ENCODE measurements around the gene HIF1AN. TPM values are rescaled to one million over a fixed set of nuclear protein-coding genes. Genes with fewer than 3 reads are reported as not detected.

HIF1AN gene
- total RNA-seq, 1 donor: 14.0 TPM

GRCh38 chr10:100520811-100521210, 14.9 kb upstream of the HIF1AN start:
- DNase-seq (ENCODE audit: low read depth in 2 of 3, low spot score in 2 of 3): no peak

- no peak for DNase-seq (ENCODE audit: low read depth in 2 of 3, low spot score in 2 of 3)
Measured at GRCh38 chr10:100522107-100522801, 13.5 kb upstream of the HIF1AN start.

- DNase-seq (ENCODE audit: low read depth in 2 of 3, low spot score in 2 of 3): no peak
Measured at GRCh38 chr10:100522945-100523344, 12.8 kb upstream of the HIF1AN start.

- DNase-seq (ENCODE audit: low read depth in 2 of 3, low spot score in 2 of 3): no peak
Measured at GRCh38 chr10:100524206-100524605, 11.5 kb upstream of the HIF1AN start.

- no peak for DNase-seq (ENCODE audit: low read depth in 2 of 3, low spot score in 2 of 3)
Measured at GRCh38 chr10:100524638-100525037, 11.1 kb upstream of the HIF1AN start.

GRCh38 chr10:100528123-100528886, 7.4 kb upstream of the HIF1AN start:
- no peak for DNase-seq (ENCODE audit: low read depth in 2 of 3, low spot score in 2 of 3)

- peak in 2 of 3 donors; percentile 19 to 21 for DNase-seq (ENCODE audit: low read depth in 2 of 3, low spot score in 2 of 3)
Measured at GRCh38 chr10:100528921-100529474, 6.7 kb upstream of the HIF1AN start.

GRCh38 chr10:100529475-100530298, 6.1 kb upstream of the HIF1AN start, which contains the start of gene NDUFB8:
Gene NDUFB8 (minus strand): TSS chr10:100529871. CDS start chr10:100529851, 20 bp downstream.
- peak; percentile 78 to 89 (median 81) for DNase-seq (ENCODE audit: low read depth in 2 of 3, low spot score in 2 of 3)

- DNase-seq (ENCODE audit: low read depth in 2 of 3, low spot score in 2 of 3): no peak
Measured at GRCh38 chr10:100531761-100532160, 4.0 kb upstream of the HIF1AN start.

GRCh38 chr10:100534726-100535125, 1.0 kb upstream of the HIF1AN start:
- DNase-seq (ENCODE audit: low read depth in 2 of 3, low spot score in 2 of 3): no peak

- no peak for DNase-seq (ENCODE audit: low read depth in 2 of 3, low spot score in 2 of 3)
Measured at GRCh38 chr10:100535338-100535714, 417 bp upstream of the HIF1AN start.

- DNase-seq (ENCODE audit: low read depth in 2 of 3, low spot score in 2 of 3): no peak
Measured at GRCh38 chr10:100537475-100537874, 1.7 kb downstream of the HIF1AN start.

- no peak for DNase-seq (ENCODE audit: low read depth in 2 of 3, low spot score in 2 of 3)
Measured at GRCh38 chr10:100544950-100545349, 9.2 kb downstream of the HIF1AN start.

- DNase-seq (ENCODE audit: low read depth in 2 of 3, low spot score in 2 of 3): no peak
Measured at GRCh38 chr10:100551196-100551595, 15.5 kb downstream of the HIF1AN start.

GRCh38 chr10:100551738-100552137, 16.0 kb downstream of the HIF1AN start:
- no peak for DNase-seq (ENCODE audit: low read depth in 2 of 3, low spot score in 2 of 3)

GRCh38 chr10:100553929-100554328, 18.2 kb downstream of the HIF1AN start:
- no peak for DNase-seq (ENCODE audit: low read depth in 2 of 3, low spot score in 2 of 3)

- no peak for DNase-seq (ENCODE audit: low read depth in 2 of 3, low spot score in 2 of 3)
Measured at GRCh38 chr10:100554902-100555301, 19.2 kb downstream of the HIF1AN start.

- DNase-seq (ENCODE audit: low read depth in 2 of 3, low spot score in 2 of 3): no peak
Measured at GRCh38 chr10:100560248-100560647, 24.5 kb downstream of the HIF1AN start.

- DNase-seq (ENCODE audit: low read depth in 2 of 3, low spot score in 2 of 3): no peak
Measured at GRCh38 chr10:100561005-100561404, 25.3 kb downstream of the HIF1AN start.

GRCh38 chr10:100562008-100562672, 26.4 kb downstream of the HIF1AN start:
- DNase-seq (ENCODE audit: low read depth in 2 of 3, low spot score in 2 of 3): peak; percentile 61 to 88 (median 88)

Measured in hematopoietic multipotent progenitor cell (in vitro differentiated cells).